GM23248 (cell line): ENCODE data around the gene CCDC187.

Source experiments
- EZH2 ChIP-seq: fragments of 200-600 bp; sonication (generic); IDR thresholded peaks from 2 replicates; pipeline ENCODE4 v1.6.1; 2018; ENCODE audit warnings: antibody characterized with exemption, mild to moderate bottlenecking; ENCODE audit not compliant: insufficient read depth, poor library complexity, severe bottlenecking
- EZH2phosphoT487 ChIP-seq: fragments of 200-600 bp; sonication (generic); IDR thresholded peaks from 2 replicates; pipeline ENCODE4 v1.6.1; 2018; ENCODE audit warnings: antibody characterized with exemption, moderate library complexity, mild to moderate bottlenecking, low read depth; ENCODE audit not compliant: insufficient read depth

GRCh38 chr9:136304456-136304855 is 562 bp upstream of the CCDC187 start:
- TF ChIP-seq EZH2phosphoT487, result no peak
- no peak for TF ChIP-seq EZH2
